Sigmoid colon (tissue), 7 donors: ENCODE measurements around the gene ZIC1. TPM values are rescaled to one million over a fixed set of nuclear protein-coding genes. Genes with fewer than 3 reads are reported as not detected.

Experiments
- DNase-seq: peaks from one replicate; pipeline ENCODE4 v3.0.0-alpha.2; 2019
- H3K27ac ChIP-seq, 4 donors: fragments of 200-600 bp; sonication (generic); one replicate each; pipeline ENCODE4 v1.5.1; 2016 to 2019; ENCODE audit warnings: mild to moderate bottlenecking in 1 of 4
- H3K27me3 ChIP-seq, 3 donors: fragments of 200-600 bp; sonication (generic); one replicate each; pipeline ENCODE4 v1.5.1; 2019; ENCODE audit warnings: mild to moderate bottlenecking in 1 of 3
- H3K36me3 ChIP-seq, 4 donors: fragments of 200-600 bp; sonication (generic); one replicate each; pipeline ENCODE4 v1.5.1; 2016 to 2019
- H3K4me1 ChIP-seq, 4 donors: fragments of 200-600 bp; sonication (generic); one replicate each; pipeline ENCODE4 v1.5.1; 2017 to 2019
- H3K4me3 ChIP-seq, 4 donors: fragments of 200-600 bp; sonication (generic); one replicate each; pipeline ENCODE4 v1.5.1; 2017 to 2019; ENCODE audit warnings: mild to moderate bottlenecking in 2 of 4, moderate library complexity in 1 of 4
- H3K9me3 ChIP-seq, 4 donors: fragments of 200-600 bp in 3 of 4; sonication (generic) in 3 of 4; one replicate each; pipeline versions ENCODE4 v1.5.1 to v1.6.1; 2013 to 2019
- CTCF ChIP-seq, 4 experiments: fragments of 450-650 bp in 3 of 4; fragments of 200-600 bp in 1 of 4; IDR thresholded peaks; one replicate each; pipeline ENCODE4 v1.5.1; 2016 to 2019; ENCODE audit warnings: antibody characterized with exemption in 4 of 4, mild to moderate bottlenecking in 3 of 4, moderate library complexity in 2 of 4
- EP300 ChIP-seq, 4 donors: sonication (generic); formaldehyde crosslinking; IDR thresholded peaks; one replicate each; pipeline ENCODE4 v1.6.1; 2017; ENCODE audit warnings: antibody characterized with exemption in 4 of 4
- POLR2A ChIP-seq, 2 donors: fragments of 450-650 bp; IDR thresholded peaks; one replicate each; pipeline ENCODE4 v1.6.1; 2016; ENCODE audit warnings: antibody characterized with exemption in 2 of 2, mild to moderate bottlenecking in 2 of 2, moderate library complexity in 2 of 2
- POLR2AphosphoS5 ChIP-seq, 4 donors: sonication (generic); formaldehyde crosslinking; IDR thresholded peaks; one replicate each; pipeline ENCODE4 v1.6.1; 2017; ENCODE audit warnings: antibody characterized with exemption in 4 of 4
- WGBS, 2 donors: extraction: QIAGEN DNeasy Blood & Tissue Kit; methylation state at CpG; one replicate each; pipeline ENCODE4 v1.1.7; 2013; 5-methylcytosine and 5-hydroxymethylcytosine counted together
- intact Hi-C: fragments of 100-400 bp; cut with DNase I; formaldehyde crosslinking; loops from one replicate; pipeline ENCODE4 v1.15.1; 2023
- polyA plus RNA-seq, 3 donors: library from polyadenylated mRNA; stranded (reverse); fragments of 200-250 nt; gene quantifications; one replicate each; pipeline ENCODE4 v1.2.3, GENCODE V29; 2013
- total RNA-seq, 4 donors: library from RNA; depleted of rRNA; stranded (reverse); fragments of >200 nt; gene quantifications; one replicate each; pipeline ENCODE4 v1.1.0, GENCODE V29; 2016
- donor health status: healthy with polysubstance abuse.
- donor health status: Bipolar disorder and iron deficiency.
- donor health status: healthy.

ZIC1 gene
- total and polyA plus RNA-seq, 7 donors = not detected

GRCh38 chr3:147400999-147401398 is 8.2 kb upstream of the ZIC1 start:
- no peak for DNase-seq
- peaks cover 0 to 3% (median 0%) of the 10 kb centered on the region in 4 donors for H3K9me3 ChIP-seq
- no peak overlapping the region for H3K4me3 ChIP-seq
- no peak for TF ChIP-seq CTCF (IDR thresholded peaks at IDR 0.05)
- TF ChIP-seq POLR2AphosphoS5 (IDR thresholded peaks at IDR 0.05) = no peak
- no peak for TF ChIP-seq POLR2A (IDR thresholded peaks at IDR 0.05)
- TF ChIP-seq EP300 (IDR thresholded peaks at IDR 0.05) = no peak
- peaks cover 37 to 100% (median 89%) of the 10 kb centered on the region in 3 donors for H3K27me3 ChIP-seq
- 9 to 30% methylated on average over 1 of the region's 1 CpG for WGBS, 2 donors
- H3K27ac ChIP-seq = no peak overlapping the region
- intact Hi-C loops = no loop called here
- no peaks in the 10 kb centered on the region for H3K36me3 ChIP-seq
- H3K4me1 ChIP-seq = peaks cover 0 to 23% (median 18%) of the 10 kb centered on the region in 4 donors

GRCh38 chr3:147401421-147401820 is 7.7 kb upstream of the ZIC1 start:
- intact Hi-C loops = no loop called here
- Histone ChIP-seq H3K4me3 (no peak overlapping the region), H3K36me3 (no peaks in the 10 kb centered on the region), H3K27ac (no peak overlapping the region), H3K9me3 (peaks cover 0 to 3% (median 0%) of the 10 kb centered on the region in 4 donors), H3K4me1 (peaks cover 0 to 18% (median 14%) of the 10 kb centered on the region in 4 donors), H3K27me3 (peaks cover 36 to 100% (median 89%) of the 10 kb centered on the region in 3 donors)
- no peak for DNase-seq
- TF ChIP-seq POLR2AphosphoS5 (IDR thresholded peaks at IDR 0.05) (no peak), EP300 (IDR thresholded peaks at IDR 0.05) (no peak), CTCF (IDR thresholded peaks at IDR 0.05) (no peak), POLR2A (IDR thresholded peaks at IDR 0.05) (no peak)
- 12 to 29% methylated on average over 1 of the region's 1 CpG for WGBS, 2 donors

GRCh38 chr3:147402159-147402558 is 7.0 kb upstream of the ZIC1 start:
- Histone ChIP-seq H3K27me3 (peaks cover 33 to 100% (median 89%) of the 10 kb centered on the region in 3 donors), H3K27ac (no peak overlapping the region), H3K36me3 (no peaks in the 10 kb centered on the region), H3K9me3 (peaks cover 0 to 3% (median 0%) of the 10 kb centered on the region in 4 donors), H3K4me3 (no peak overlapping the region), H3K4me1 (peaks cover 0 to 13% (median 10%) of the 10 kb centered on the region in 4 donors)
- TF ChIP-seq EP300 (IDR thresholded peaks at IDR 0.05) (no peak), POLR2A (IDR thresholded peaks at IDR 0.05) (no peak), POLR2AphosphoS5 (IDR thresholded peaks at IDR 0.05) (no peak), CTCF (IDR thresholded peaks at IDR 0.05) (no peak)
- no peak for DNase-seq
- 13 to 19% methylated on average over 5 of the region's 5 CpGs for WGBS, 2 donors
- intact Hi-C loops = no loop called here

GRCh38 chr3:147403511-147403910 is 5.7 kb upstream of the ZIC1 start:
- no peak overlapping the region for H3K27ac ChIP-seq
- H3K4me1 ChIP-seq = peaks cover 0 to 9% (median 2%) of the 10 kb centered on the region in 4 donors
- H3K9me3 ChIP-seq = peaks cover 0 to 3% (median 0%) of the 10 kb centered on the region in 4 donors
- H3K36me3 ChIP-seq = no peaks in the 10 kb centered on the region
- H3K27me3 ChIP-seq = peaks cover 34 to 100% (median 89%) of the 10 kb centered on the region in 3 donors
- whole genome bisulfite sequencing, 2 donors = 48 to 50% methylated on average over 5 of the region's 5 CpGs
- intact Hi-C loops = no loop called here
- TF ChIP-seq EP300 (IDR thresholded peaks at IDR 0.05) (no peak), CTCF (IDR thresholded peaks at IDR 0.05) (no peak), POLR2A (IDR thresholded peaks at IDR 0.05) (no peak), POLR2AphosphoS5 (IDR thresholded peaks at IDR 0.05) (no peak)
- H3K4me3 ChIP-seq = no peak overlapping the region
- DNase-seq = no peak
